Common myeloid progenitor, CD34-positive (primary cell): ENCODE data around the gene CFAP52.

Experiments
- CTCF ChIA-PET: fragments of 350-600 bp; sonication (Branson Sonifier 250); formaldehyde crosslinking; loops from one replicate; lab custom pipeline; 2021; ENCODE audit warnings: antibody characterized with exemption; lab: Charles Lee
- POLR2A ChIA-PET: fragments of 350-600 bp; sonication (Branson Sonifier 250); formaldehyde crosslinking; loops from one replicate; lab custom pipeline; 2021; ENCODE audit warnings: antibody characterized with exemption; lab: Charles Lee
- DNase-seq, 3 donors: peaks; one replicate each; pipeline versions ENCODE4 v3.0.0 to v3.0.0-alpha.2; 2013
- H3K27ac ChIP-seq, 2 experiments: 1 replicate in 1 of 2; 2 replicates in 1 of 2; pipeline ENCODE4 v1.7.0; 2013; ENCODE audit warnings: inconsistent platforms in 2 of 2, low read length in 2 of 2, mild to moderate bottlenecking in 2 of 2, low read depth in 1 of 2, moderate library complexity in 1 of 2; ENCODE audit not compliant: severe bottlenecking in 2 of 2, insufficient read depth in 1 of 2, poor library complexity in 1 of 2
- H3K27me3 ChIP-seq, 5 experiments: replicated peaks in 2 of 5; 1 replicate in 3 of 5; 2 replicates in 2 of 5; pipeline versions ENCODE4 v1.6.1 to v1.7.0; 2013; ENCODE audit warnings: low read length in 4 of 5, mild to moderate bottlenecking in 2 of 5, moderate library complexity in 2 of 5, inconsistent platforms in 1 of 5; ENCODE audit not compliant: insufficient read depth in 5 of 5, control insufficient read depth in 4 of 5
- H3K36me3 ChIP-seq, 4 experiments: 1 replicate in 2 of 4; 2 replicates in 2 of 4; pipeline versions ENCODE4 v1.6.1 to v1.7.0; 2013; ENCODE audit warnings: low read length in 3 of 4, control low read depth in 1 of 4, mild to moderate bottlenecking in 1 of 4; ENCODE audit not compliant: control insufficient read depth in 4 of 4, insufficient read depth in 4 of 4
- H3K4me1 ChIP-seq, 4 experiments: 1 replicate in 3 of 4; 2 replicates in 1 of 4; pipeline versions ENCODE4 v1.6.1 to v1.7.1; 2013; ENCODE audit warnings: low read length in 3 of 4, mild to moderate bottlenecking in 3 of 4, control low read depth in 1 of 4, inconsistent platforms in 1 of 4, moderate library complexity in 1 of 4; ENCODE audit not compliant: control insufficient read depth in 4 of 4, insufficient read depth in 4 of 4; ENCODE audit errors: control extremely low read depth in 1 of 4
- H3K4me3 ChIP-seq, 7 experiments: 1 replicate in 4 of 7; 2 replicates in 3 of 7; pipeline versions ENCODE4 v1.5.1 to v1.7.0; 2013; ENCODE audit warnings: mild to moderate bottlenecking in 7 of 7, low read length in 6 of 7, moderate library complexity in 6 of 7, inconsistent platforms in 2 of 7, low read depth in 2 of 7, control low read depth in 1 of 7; ENCODE audit not compliant: insufficient read depth in 4 of 7, control insufficient read depth in 1 of 7; ENCODE audit errors: extremely low read depth in 1 of 7
- H3K9me3 ChIP-seq, 5 experiments: 1 replicate in 4 of 5; 2 replicates in 1 of 5; pipeline versions ENCODE4 v1.6.1 to v1.7.1; 2013; ENCODE audit warnings: low read length in 4 of 5, mild to moderate bottlenecking in 2 of 5, inconsistent platforms in 1 of 5, low read depth in 1 of 5, moderate library complexity in 1 of 5; ENCODE audit not compliant: control insufficient read depth in 4 of 5, insufficient read depth in 2 of 5; ENCODE audit errors: control extremely low read depth in 1 of 5
- WGBS: methylation state at CpG from one replicate; pipeline ENCODE4 v1.1.5; 2013; ENCODE audit not compliant: insufficient coverage; 5-methylcytosine and 5-hydroxymethylcytosine counted together

CFAP52 gene

DNA sequence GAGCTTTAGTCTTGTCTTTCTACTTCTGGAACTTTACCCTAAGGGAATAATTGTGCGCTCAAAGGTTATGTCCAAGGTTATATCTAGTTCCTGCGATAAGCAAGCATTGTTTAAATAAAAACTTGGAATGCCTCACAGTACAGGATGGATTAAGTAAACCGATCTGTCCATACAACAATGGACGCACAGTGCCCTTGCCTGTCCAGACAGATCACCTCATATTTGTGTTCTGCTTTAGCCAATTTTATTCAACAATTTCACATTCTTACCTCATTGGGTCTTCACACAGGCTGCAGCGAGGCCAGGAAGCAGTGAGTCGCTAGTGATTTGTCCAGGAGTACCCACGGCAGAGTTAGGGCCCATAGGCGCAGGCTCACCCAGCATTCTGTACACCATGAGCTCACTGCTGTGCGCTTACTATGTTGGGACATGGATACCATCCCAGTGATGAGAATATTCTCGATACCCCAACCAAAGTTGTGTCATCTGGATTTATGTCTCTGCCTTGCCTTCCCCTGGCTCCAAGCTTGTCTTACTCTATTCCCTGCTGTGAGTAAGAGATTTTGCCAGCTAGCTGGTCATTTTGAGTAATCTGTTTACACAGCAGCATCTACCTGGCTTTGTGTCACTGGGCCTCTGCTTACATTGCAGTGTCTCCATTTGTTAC lies 108.6 kb downstream of the CFAP52 start:
- Histone ChIP-seq H3K27me3 (no peaks in the 10 kb centered on the region), H3K9me3 (peaks cover 0 to 4% (median 2%) of the 10 kb centered on the region in 5 experiments), H3K27ac (no peak overlapping the region), H3K4me1 (no peaks in the 10 kb centered on the region), H3K36me3 (peaks cover 0 to 6% (median 4%) of the 10 kb centered on the region in 4 experiments), H3K4me3 (no peak overlapping the region)
- no peak for DNase-seq
- 98% methylated on average over 10 of the region's 10 CpGs for WGBS
- ChIA-PET CTCF (interaction anchor here (0.7 kb wide), 1 partner anchor 9 kb away, joined by 4 read pairs; no protein-coding TSS in a partner anchor), POLR2A (no interaction called here)
